HG03342 (cell line): ENCODE measurements around the gene TNFAIP8L1.

Experiments used
- ATAC-seq: cut with Tn5 transposase; IDR thresholded peaks from one replicate; pipeline ENCODE4 v1.9.1; 2021; ENCODE audit warnings: mild to moderate bottlenecking, moderate library complexity; ENCODE audit not compliant: unreplicated experiment

TNFAIP8L1 gene

GRCh38 chr19:4699826-4700692 is 60.7 kb downstream of the TNFAIP8L1 start:
- ATAC-seq: no peak

DNA sequence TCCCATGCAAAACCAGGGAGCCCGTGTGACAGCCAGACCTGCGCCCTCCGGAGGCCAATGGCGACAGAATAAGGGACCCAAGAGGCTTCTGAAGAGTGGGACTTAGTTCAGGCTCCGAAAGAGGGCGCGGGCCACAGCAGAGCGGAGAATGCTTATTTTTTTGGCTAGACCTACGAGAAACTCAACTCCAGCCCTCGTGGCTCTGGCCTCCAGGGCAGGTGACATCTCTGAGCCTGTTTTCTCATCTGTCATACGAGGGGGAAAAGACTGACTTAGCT is 61.3 kb downstream of the TNFAIP8L1 start:
- no peak for ATAC-seq

GRCh38 chr19:4701557-4701956 is 62.2 kb downstream of the TNFAIP8L1 start:
- ATAC-seq: no peak

GRCh38 chr19:4702764-4703163 is 63.4 kb downstream of the TNFAIP8L1 start:
- no peak for ATAC-seq

DNA sequence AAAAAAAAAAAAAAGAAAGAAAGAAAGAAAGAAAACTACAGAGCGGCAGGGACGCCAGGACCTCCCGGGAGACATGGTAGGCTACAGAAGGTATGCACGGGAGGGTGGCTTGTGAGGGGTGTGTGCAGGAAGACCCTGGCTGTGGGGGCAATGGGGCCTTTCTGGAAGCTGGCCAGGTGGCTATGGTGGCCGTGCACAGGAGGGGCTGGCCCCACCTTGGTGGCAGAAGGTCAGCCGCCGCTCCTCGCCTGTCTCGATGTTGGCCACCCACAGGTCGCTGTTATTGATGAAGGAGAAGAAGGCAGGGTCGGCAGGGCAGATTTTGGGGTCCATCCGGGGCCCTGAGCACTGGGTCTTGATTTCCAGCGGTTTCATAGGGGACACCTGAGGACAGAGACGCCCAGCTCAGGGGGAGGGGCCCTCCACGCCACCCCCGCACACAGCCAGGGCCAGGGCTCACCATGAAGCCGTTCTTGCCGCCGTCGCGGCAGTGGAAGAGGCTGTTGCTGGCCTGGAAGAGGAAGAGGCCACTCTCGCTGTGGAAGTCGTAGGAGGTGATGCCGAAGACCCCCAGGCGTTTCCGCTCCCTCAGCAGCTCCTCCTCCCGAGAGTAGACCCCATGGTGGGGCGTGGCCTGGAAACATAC is 64.5 kb downstream of the TNFAIP8L1 start:
- no peak for ATAC-seq

DNA sequence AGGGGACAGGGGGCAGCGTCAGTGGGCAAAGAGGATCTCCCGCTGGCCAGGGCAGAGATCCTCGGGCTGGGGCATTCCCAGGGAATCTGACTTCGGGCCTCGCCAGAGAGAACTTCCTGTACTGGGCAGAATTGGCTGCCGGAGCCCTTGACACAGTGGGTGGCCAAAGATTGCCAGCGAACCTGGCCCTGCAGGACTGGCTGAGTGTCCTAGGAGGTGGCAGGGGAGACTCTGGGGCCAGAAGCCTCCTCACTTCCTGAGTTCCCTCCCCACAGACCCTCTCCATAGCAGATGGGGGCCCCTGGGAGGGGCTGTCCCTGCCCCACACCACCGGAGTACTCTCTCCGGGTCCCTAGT is 65.0 kb downstream of the TNFAIP8L1 start:
- ATAC-seq: no peak
